ENCODE data around the gene CCDC187. TPM values are rescaled to one million over a fixed set of nuclear protein-coding genes. Genes with fewer than 3 reads are reported as not detected.

The CCDC187 gene
- total RNA-seq, 1 experiment from 2014 or later: 0.04 TPM

DNA sequence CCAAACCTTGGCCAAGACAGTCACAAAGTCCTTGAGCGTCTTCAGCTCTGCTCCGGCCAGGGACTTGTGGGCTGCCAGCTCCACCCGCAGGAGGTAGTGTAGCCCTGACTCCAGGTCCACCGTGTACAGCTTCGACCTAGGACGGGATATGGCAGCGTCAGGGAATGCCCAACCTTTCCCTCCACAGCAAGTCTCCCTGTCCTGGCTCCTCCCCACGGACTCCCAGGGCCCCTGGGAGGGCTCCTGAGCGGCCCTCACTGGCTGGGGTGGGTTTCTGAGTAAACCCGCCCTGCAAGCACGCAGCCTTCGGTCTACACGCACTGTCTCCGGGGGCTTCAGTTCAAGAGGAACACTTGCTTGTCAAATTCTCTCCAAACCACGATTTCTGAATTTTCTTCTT lies 85.2 kb downstream of the CCDC187 start:
- Mint-ChIP-seq H3K4me3 (no peak overlapping the region), H3K9me3 (peaks cover 5% of the 10 kb centered on the region; the same call in 1 of the 2 replicates), H3K27ac (no peak overlapping the region), H3K36me3 (peaks cover 32% of the 10 kb centered on the region), H3K4me1 (no peaks in the 10 kb centered on the region), H3K27me3 (ENCODE audit: low read depth) (no peaks in the 10 kb centered on the region)
- CTCF ChIA-PET: interaction anchor here (0.9 to 2.1 kb wide), 8 partner anchors 22 to 251 kb away, joined by 3 to 14 read pairs (median 6); no protein-coding TSS in a partner anchor
- POLR2A ChIA-PET: no interaction called here
- TF ChIP-seq, protein P1, sequence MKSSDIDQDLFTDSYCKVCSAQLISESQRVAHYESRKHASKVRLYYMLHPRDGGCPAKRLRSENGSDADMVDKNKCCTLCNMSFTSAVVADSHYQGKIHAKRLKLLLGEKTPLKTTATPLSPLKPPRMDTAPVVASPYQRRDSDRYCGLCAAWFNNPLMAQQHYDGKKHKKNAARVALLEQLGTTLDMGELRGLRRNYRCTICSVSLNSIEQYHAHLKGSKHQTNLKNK (CRISPR knock-in tag; IDR thresholded peaks at IDR 0.05): no peak
- TF ChIP-seq TEAD1 (CRISPR knock-in tag; IDR thresholded peaks at IDR 0.05) (no peak), NFYB (CRISPR knock-in tag; conservative IDR thresholded peaks at IDR 0.05; ENCODE audit: low read depth) (no peak), SMAD4 (CRISPR knock-in tag; IDR thresholded peaks at IDR 0.05) (no peak)
- TF ChIP-seq, protein P2, sequence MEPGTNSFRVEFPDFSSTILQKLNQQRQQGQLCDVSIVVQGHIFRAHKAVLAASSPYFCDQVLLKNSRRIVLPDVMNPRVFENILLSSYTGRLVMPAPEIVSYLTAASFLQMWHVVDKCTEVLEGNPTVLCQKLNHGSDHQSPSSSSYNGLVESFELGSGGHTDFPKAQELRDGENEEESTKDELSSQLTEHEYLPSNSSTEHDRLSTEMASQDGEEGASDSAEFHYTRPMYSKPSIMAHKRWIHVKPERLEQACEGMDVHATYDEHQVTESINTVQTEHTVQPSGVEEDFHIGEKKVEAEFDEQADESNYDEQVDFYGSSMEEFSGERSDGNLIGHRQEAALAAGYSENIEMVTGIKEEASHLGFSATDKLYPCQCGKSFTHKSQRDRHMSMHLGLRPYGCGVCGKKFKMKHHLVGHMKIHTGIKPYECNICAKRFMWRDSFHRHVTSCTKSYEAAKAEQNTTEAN (CRISPR knock-in tag; IDR thresholded peaks at IDR 0.05): no peak
- TF ChIP-seq, protein P3, sequence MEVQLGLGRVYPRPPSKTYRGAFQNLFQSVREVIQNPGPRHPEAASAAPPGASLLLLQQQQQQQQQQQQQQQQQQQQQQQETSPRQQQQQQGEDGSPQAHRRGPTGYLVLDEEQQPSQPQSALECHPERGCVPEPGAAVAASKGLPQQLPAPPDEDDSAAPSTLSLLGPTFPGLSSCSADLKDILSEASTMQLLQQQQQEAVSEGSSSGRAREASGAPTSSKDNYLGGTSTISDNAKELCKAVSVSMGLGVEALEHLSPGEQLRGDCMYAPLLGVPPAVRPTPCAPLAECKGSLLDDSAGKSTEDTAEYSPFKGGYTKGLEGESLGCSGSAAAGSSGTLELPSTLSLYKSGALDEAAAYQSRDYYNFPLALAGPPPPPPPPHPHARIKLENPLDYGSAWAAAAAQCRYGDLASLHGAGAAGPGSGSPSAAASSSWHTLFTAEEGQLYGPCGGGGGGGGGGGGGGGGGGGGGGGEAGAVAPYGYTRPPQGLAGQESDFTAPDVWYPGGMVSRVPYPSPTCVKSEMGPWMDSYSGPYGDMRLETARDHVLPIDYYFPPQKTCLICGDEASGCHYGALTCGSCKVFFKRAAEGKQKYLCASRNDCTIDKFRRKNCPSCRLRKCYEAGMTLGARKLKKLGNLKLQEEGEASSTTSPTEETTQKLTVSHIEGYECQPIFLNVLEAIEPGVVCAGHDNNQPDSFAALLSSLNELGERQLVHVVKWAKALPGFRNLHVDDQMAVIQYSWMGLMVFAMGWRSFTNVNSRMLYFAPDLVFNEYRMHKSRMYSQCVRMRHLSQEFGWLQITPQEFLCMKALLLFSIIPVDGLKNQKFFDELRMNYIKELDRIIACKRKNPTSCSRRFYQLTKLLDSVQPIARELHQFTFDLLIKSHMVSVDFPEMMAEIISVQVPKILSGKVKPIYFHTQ (CRISPR knock-in tag; IDR thresholded peaks at IDR 0.05): no peak
- TF ChIP-seq, protein P4, sequence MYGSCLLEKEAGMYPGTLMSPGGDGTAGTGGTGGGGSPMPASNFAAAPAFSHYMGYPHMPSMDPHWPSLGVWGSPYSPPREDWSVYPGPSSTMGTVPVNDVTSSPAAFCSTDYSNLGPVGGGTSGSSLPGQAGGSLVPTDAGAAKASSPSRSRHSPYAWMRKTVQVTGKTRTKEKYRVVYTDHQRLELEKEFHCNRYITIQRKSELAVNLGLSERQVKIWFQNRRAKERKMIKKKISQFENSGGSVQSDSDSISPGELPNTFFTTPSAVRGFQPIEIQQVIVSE (CRISPR knock-in tag; IDR thresholded peaks at IDR 0.05; ENCODE audit: borderline replicate concordance): no peak
- DNase-seq (ENCODE audit: low spot score): no peak
- ATAC-seq: no peak

DNA sequence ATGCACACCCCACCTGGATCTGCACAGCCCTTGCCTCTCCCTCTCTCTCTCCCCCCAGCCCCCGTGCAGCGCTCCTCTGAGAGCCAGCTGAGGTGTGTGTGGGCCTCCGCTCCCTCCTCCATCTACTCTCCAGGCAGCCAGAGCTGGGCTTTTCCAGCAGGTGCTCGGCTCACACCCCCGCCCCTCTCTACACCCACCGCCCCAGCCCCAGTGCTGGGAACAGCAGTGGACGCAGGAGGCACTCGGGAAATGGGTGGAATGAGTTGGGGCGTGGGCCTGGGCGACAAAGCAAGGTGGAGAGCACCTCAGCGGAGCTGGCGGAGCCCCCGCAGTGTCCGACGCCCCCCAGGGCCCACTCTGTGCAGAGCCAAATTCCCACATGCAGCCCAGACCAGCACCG lies 85.6 kb downstream of the CCDC187 start:
- H3K4me1 Mint-ChIP-seq: no peaks in the 10 kb centered on the region
- ChIA-PET POLR2A (no interaction called here), CTCF (interaction anchor here (0.9 to 2.1 kb wide), 7 partner anchors 22 to 251 kb away, joined by 4 to 14 read pairs (median 6); no protein-coding TSS in a partner anchor)
- TF ChIP-seq, protein P5, sequence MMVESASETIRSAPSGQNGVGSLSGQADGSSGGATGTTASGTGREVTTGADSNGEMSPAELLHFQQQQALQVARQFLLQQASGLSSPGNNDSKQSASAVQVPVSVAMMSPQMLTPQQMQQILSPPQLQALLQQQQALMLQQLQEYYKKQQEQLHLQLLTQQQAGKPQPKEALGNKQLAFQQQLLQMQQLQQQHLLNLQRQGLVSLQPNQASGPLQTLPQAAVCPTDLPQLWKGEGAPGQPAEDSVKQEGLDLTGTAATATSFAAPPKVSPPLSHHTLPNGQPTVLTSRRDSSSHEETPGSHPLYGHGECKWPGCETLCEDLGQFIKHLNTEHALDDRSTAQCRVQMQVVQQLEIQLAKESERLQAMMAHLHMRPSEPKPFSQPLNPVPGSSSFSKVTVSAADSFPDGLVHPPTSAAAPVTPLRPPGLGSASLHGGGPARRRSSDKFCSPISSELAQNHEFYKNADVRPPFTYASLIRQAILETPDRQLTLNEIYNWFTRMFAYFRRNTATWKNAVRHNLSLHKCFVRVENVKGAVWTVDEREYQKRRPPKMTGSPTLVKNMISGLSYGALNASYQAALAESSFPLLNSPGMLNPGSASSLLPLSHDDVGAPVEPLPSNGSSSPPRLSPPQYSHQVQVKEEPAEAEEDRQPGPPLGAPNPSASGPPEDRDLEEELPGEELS (CRISPR knock-in tag; IDR thresholded peaks at IDR 0.05): no peak
- TF ChIP-seq ELF4 (CRISPR knock-in tag; IDR thresholded peaks at IDR 0.05; ENCODE audit: low read depth): no peak
- no peak for TF ChIP-seq IRF2 (CRISPR knock-in tag; IDR thresholded peaks at IDR 0.05; ENCODE audit: borderline replicate concordance, low read depth)
- TF ChIP-seq, protein P6, sequence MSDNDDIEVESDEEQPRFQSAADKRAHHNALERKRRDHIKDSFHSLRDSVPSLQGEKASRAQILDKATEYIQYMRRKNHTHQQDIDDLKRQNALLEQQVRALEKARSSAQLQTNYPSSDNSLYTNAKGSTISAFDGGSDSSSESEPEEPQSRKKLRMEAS (CRISPR knock-in tag; IDR thresholded peaks at IDR 0.05): no peak
- no peak for TF ChIP-seq RORB (CRISPR knock-in tag; IDR thresholded peaks at IDR 0.05)
- TF ChIP-seq TEAD1 (CRISPR knock-in tag; IDR thresholded peaks at IDR 0.05): no peak
- TF ChIP-seq MXD4 (CRISPR knock-in tag; IDR thresholded peaks at IDR 0.05; ENCODE audit: borderline replicate concordance): no peak
- TF ChIP-seq ZNF232 (CRISPR knock-in tag; IDR thresholded peaks at IDR 0.05): no peak
- TF ChIP-seq, protein P7, sequence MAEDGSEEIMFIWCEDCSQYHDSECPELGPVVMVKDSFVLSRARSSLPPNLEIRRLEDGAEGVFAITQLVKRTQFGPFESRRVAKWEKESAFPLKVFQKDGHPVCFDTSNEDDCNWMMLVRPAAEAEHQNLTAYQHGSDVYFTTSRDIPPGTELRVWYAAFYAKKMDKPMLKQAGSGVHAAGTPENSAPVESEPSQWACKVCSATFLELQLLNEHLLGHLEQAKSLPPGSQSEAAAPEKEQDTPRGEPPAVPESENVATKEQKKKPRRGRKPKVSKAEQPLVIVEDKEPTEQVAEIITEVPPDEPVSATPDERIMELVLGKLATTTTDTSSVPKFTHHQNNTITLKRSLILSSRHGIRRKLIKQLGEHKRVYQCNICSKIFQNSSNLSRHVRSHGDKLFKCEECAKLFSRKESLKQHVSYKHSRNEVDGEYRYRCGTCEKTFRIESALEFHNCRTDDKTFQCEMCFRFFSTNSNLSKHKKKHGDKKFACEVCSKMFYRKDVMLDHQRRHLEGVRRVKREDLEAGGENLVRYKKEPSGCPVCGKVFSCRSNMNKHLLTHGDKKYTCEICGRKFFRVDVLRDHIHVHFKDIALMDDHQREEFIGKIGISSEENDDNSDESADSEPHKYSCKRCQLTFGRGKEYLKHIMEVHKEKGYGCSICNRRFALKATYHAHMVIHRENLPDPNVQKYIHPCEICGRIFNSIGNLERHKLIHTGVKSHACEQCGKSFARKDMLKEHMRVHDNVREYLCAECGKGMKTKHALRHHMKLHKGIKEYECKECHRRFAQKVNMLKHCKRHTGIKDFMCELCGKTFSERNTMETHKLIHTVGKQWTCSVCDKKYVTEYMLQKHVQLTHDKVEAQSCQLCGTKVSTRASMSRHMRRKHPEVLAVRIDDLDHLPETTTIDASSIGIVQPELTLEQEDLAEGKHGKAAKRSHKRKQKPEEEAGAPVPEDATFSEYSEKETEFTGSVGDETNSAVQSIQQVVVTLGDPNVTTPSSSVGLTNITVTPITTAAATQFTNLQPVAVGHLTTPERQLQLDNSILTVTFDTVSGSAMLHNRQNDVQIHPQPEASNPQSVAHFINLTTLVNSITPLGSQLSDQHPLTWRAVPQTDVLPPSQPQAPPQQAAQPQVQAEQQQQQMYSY (CRISPR knock-in tag; IDR thresholded peaks at IDR 0.05): no peak
- TF ChIP-seq CBFB (CRISPR knock-in tag; IDR thresholded peaks at IDR 0.05; ENCODE audit: low read depth): no peak
- TF ChIP-seq PRRX2 (CRISPR knock-in tag; IDR thresholded peaks at IDR 0.05): no peak
- TF ChIP-seq ZNF416 (CRISPR knock-in tag; IDR thresholded peaks at IDR 0.05): no peak
- no peak for TF ChIP-seq NR3C1 (CRISPR knock-in tag; conservative IDR thresholded peaks at IDR 0.05; ENCODE audit: low read depth)
- no peak for TF ChIP-seq ZNF671 (CRISPR knock-in tag; IDR thresholded peaks at IDR 0.05)
- TF ChIP-seq ZNF121 (CRISPR knock-in tag; IDR thresholded peaks at IDR 0.05): no peak
- TF ChIP-seq, protein P8, sequence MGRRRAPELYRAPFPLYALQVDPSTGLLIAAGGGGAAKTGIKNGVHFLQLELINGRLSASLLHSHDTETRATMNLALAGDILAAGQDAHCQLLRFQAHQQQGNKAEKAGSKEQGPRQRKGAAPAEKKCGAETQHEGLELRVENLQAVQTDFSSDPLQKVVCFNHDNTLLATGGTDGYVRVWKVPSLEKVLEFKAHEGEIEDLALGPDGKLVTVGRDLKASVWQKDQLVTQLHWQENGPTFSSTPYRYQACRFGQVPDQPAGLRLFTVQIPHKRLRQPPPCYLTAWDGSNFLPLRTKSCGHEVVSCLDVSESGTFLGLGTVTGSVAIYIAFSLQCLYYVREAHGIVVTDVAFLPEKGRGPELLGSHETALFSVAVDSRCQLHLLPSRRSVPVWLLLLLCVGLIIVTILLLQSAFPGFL (CRISPR knock-in tag; IDR thresholded peaks at IDR 0.05; ENCODE audit: borderline replicate concordance): no peak
- no peak for TF ChIP-seq KAT7 (CRISPR knock-in tag; IDR thresholded peaks at IDR 0.05; ENCODE audit: borderline replicate concordance)
- no peak overlapping the region for H3K4me3 Mint-ChIP-seq
- ATAC-seq (no peak), DNase-seq (ENCODE audit: low spot score) (no peak)
- peaks cover 6% of the 10 kb centered on the region; the same call in 1 of the 2 replicates for H3K9me3 Mint-ChIP-seq
- no peaks in the 10 kb centered on the region for H3K27me3 Mint-ChIP-seq (ENCODE audit: low read depth)
- peaks cover 32% of the 10 kb centered on the region for H3K36me3 Mint-ChIP-seq
- no peak overlapping the region for H3K27ac Mint-ChIP-seq
